Left ventricle myocardium inferior (tissue), 1 donor: Measurements from ENCODE around the gene HOXA9. TPM values are rescaled to one million over a fixed set of nuclear protein-coding genes. Genes with fewer than 3 reads are reported as not detected.

Source experiments
- DNase-seq: peaks from one replicate; pipeline ENCODE4 v3.0.0-alpha.2; 2020
- H3K27ac ChIP-seq: fragments of 200-600 bp; replicated peaks from 2 replicates; pipeline ENCODE4 v1.8.0; 2021
- H3K27me3 ChIP-seq: fragments of 200-600 bp; 2 replicates; pipeline ENCODE4 v1.8.0; 2021; ENCODE audit warnings: low read depth
- H3K36me3 ChIP-seq: fragments of 200-600 bp; 2 replicates; pipeline ENCODE4 v1.8.0; 2021
- H3K4me1 ChIP-seq: fragments of 200-600 bp; 2 replicates; pipeline ENCODE4 v1.8.0; 2021
- H3K4me3 ChIP-seq: fragments of 200-600 bp; 2 replicates; pipeline ENCODE4 v1.8.0; 2021; ENCODE audit warnings: mild to moderate bottlenecking, moderate library complexity
- H3K9me3 ChIP-seq: fragments of 200-600 bp; replicated peaks from 2 replicates; pipeline ENCODE4 v1.8.0; 2021
- CTCF ChIP-seq: fragments of 200-600 bp; IDR thresholded peaks from 2 replicates; pipeline ENCODE4 v1.8.0; 2021; ENCODE audit warnings: antibody characterized with exemption, mild to moderate bottlenecking, borderline replicate concordance
- intact Hi-C: fragments of 100-400 bp; cut with micrococcal nuclease; formaldehyde crosslinking; loops from one replicate; pipeline ENCODE4 v1.11.0; 2022
- total RNA-seq: library from RNA; stranded (reverse); fragmentation: NEBNext Ultra II Directional; extraction: Animal tissue kit (Norgen Biotek cat#: 25700); gene quantifications from one replicate; pipeline ENCODE4 v1.2.1, GENCODE V29; 2021
- donor health status: DM: no; HTN: yes; CAD: no; lungs with severe emphysema.

HOXA9 gene
- total RNA-seq, 1 donor from 2014 or later, result not detected

DNA sequence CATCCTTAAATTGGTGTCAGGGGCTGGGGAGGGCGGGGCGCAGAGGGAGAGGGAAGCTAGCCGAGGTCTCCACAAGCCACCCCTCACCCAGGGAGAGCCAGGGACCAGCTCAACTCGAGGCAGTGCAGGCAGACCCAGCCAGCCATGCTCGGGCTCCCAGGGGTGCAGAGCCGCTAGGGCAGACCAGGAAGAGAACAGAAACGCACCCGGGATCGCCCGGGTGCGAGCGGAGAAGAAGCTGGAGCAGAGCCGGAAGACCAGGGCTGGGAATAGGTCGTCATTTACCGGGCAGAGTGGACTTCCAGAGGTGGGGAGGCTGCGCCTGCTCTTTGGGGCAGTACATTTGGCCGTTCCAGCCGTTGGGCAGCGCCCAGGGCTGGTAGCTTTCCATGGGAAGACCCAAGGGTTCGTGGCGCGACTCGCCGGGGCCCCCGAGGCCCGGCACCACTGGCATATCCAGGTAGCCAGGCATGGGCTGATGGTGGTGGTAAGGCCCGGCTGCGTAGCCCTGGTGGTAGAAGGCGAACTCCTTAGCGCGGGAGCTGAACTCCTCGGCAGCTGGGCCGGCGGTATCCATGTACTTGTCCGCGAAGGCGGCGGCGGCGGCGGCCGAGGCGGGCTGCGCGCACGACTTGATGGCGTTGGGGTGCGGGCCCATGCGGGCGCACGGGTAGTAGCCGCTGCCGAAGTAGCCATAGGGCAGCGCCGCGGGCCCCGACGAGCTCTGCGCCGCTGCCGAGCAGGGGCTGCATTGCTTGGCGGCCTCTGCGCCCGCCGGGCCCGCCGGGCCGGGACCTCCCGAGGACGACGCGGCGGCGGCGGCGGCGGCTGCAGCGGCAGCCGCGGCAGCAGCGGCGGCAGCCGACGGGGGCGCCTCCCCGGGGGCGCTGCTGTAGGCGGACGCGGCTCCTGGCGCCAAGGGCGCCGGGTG is 33.8 kb upstream of the HOXA9 start:
- Histone ChIP-seq H3K27ac (no peak overlapping the region), H3K9me3 (no peaks in the 10 kb centered on the region)
- intact Hi-C loops, result loop anchor here (5.0 kb wide), 1 partner anchor 878 kb away; no protein-coding TSS in a partner anchor

GRCh38 chr7:27198138-27198841 is 33.0 kb upstream of the HOXA9 start:
- Histone ChIP-seq H3K4me3 (peak overlapping the region; percentile 43), H3K4me1 (peaks cover 37% of the 10 kb centered on the region), H3K9me3 (no peaks in the 10 kb centered on the region), H3K27ac (no peak overlapping the region), H3K36me3 (no peaks in the 10 kb centered on the region), H3K27me3 (peaks cover 99% of the 10 kb centered on the region)
- intact Hi-C loops, result loop anchor here (5.0 kb wide), 1 partner anchor 879 kb away; no protein-coding TSS in a partner anchor
- no peak for TF ChIP-seq CTCF
- DNase-seq, result no peak

More for the DNA sequence above, 33.8 kb upstream of the HOXA9 start:
- Histone ChIP-seq H3K27me3 (peaks cover 99% of the 10 kb centered on the region), H3K36me3 (no peaks in the 10 kb centered on the region), H3K4me3 (peak overlapping the region; percentile 43), H3K4me1 (peaks cover 32% of the 10 kb centered on the region)
- DNase-seq, result no peak
- no peak for TF ChIP-seq CTCF

DNA sequence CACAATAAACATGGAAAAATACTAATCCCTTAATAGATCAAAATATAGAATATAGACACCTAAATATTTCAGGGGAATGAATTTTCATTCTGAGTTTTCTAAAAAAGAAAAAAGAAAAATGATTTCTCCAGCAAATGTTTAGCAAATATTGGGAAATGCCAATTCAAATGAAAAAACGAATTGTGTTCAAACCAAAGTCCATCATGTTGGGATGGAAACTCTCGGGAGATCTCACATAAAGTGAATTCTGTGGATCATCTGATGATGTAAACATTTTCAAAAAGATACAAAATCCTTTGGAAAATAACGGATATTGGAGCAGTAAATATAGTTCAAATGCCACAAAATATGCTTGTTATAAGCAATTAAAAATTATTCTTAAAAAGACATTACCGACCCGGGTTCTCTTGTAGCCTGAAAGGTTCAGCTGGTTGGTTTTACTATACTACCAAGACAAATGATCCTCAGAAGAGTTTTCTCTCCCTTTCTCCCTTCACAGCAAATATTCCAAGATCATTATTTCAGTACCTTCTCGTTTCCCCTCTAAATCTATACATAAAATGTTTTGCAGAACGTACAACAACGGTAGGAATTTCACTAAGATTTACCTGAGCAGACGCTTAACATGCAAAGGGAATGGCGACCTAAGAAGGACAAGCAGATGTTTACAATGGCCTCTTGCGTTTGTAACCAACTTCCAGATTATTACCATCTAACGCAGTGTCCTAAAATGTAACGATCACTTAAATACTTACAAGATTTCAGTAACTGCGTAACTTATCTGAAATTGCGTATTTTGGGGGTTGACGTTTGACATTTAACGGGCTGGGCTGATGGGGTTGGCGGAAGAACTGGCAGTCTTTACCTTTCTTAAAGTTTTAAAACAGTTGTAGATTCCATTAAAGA is 32.1 kb upstream of the HOXA9 start:
- Histone ChIP-seq H3K27ac (no peak overlapping the region), H3K9me3 (no peaks in the 10 kb centered on the region), H3K4me1 (peaks cover 45% of the 10 kb centered on the region), H3K27me3 (peaks cover 99% of the 10 kb centered on the region), H3K36me3 (no peaks in the 10 kb centered on the region), H3K4me3 (no peak overlapping the region)
- TF ChIP-seq CTCF, result no peak
- DNase-seq, result no peak
- intact Hi-C loops, result loop anchor here (5.0 kb wide), 1 partner anchor 880 kb away; no protein-coding TSS in a partner anchor

GRCh38 chr7:27196287-27196767 is 31.0 kb upstream of the HOXA9 start:
- TF ChIP-seq CTCF, result peak; percentile 84
- no peak overlapping the region for H3K27ac ChIP-seq
- H3K4me1 ChIP-seq, result peaks cover 44% of the 10 kb centered on the region
- no peaks in the 10 kb centered on the region for H3K9me3 ChIP-seq
- intact Hi-C loops, result loop anchor here (5.0 kb wide), 1 partner anchor 881 kb away; no protein-coding TSS in a partner anchor
- no peak overlapping the region for H3K4me3 ChIP-seq
- no peaks in the 10 kb centered on the region for H3K36me3 ChIP-seq
- peak; percentile 83 for DNase-seq
- peaks cover 99% of the 10 kb centered on the region for H3K27me3 ChIP-seq
